ENCODE data around the gene SPATS1. TPM values are rescaled to one million over a fixed set of nuclear protein-coding genes. Genes with fewer than 3 reads are reported as not detected.
A peak's percentile ranks its signal among the peaks of the same experiment; 100 is the strongest.

SPATS1 gene
- total RNA-seq, 3 donors from 2014 or later: not detected

- Histone ChIP-seq H3K4me1 (ENCODE audit: low read depth) (no peaks in the 10 kb centered on the region), H3K9me3 (no peaks in the 10 kb centered on the region), H3K36me3 (ENCODE audit: low read depth) (no peaks in the 10 kb centered on the region), H3K4me3 (no peak overlapping the region)
- DNase-seq: no peak
- no peak for ATAC-seq
- intact Hi-C loops (cut with DNase I, micrococcal nuclease): no loop called here
- no peak for TF ChIP-seq CTCF (IDR thresholded peaks at IDR 0.05)
These were observed 32.6 kb downstream of the SPATS1 start for GRCh38 chr6:44375071-44375470.

- DNase-seq (no peak), ATAC-seq (no peak)
- intact Hi-C loops (cut with DNase I, micrococcal nuclease): no loop called here
- no peaks in the 10 kb centered on the region for H3K36me3 ChIP-seq (ENCODE audit: low read depth)
- H3K4me1 ChIP-seq (ENCODE audit: low read depth): no peaks in the 10 kb centered on the region
- no peak overlapping the region for H3K4me3 ChIP-seq
- TF ChIP-seq CTCF (IDR thresholded peaks at IDR 0.05): no peak
- H3K9me3 ChIP-seq: no peaks in the 10 kb centered on the region
These were observed 35.0 kb downstream of the SPATS1 start for GRCh38 chr6:44377484-44377883.

GRCh38 chr6:44377971-44378370 lies 35.5 kb downstream of the SPATS1 start:
- intact Hi-C loops (cut with DNase I, micrococcal nuclease): no loop called here
- no peak for DNase-seq
- Histone ChIP-seq H3K9me3 (no peaks in the 10 kb centered on the region), H3K4me3 (no peak overlapping the region), H3K4me1 (ENCODE audit: low read depth) (no peaks in the 10 kb centered on the region), H3K36me3 (ENCODE audit: low read depth) (no peaks in the 10 kb centered on the region)
- no peak for ATAC-seq
- TF ChIP-seq CTCF (IDR thresholded peaks at IDR 0.05): no peak

GRCh38 chr6:44381739-44382138 lies 39.3 kb downstream of the SPATS1 start:
- Histone ChIP-seq H3K4me3 (no peak overlapping the region), H3K4me1 (ENCODE audit: low read depth) (peaks cover 5% of the 10 kb centered on the region), H3K36me3 (ENCODE audit: low read depth) (no peaks in the 10 kb centered on the region), H3K9me3 (no peaks in the 10 kb centered on the region)
- DNase-seq: peak in 1 of 3 donors; percentile 24
- ATAC-seq: peak; percentile 34
- intact Hi-C loops (cut with DNase I, micrococcal nuclease): no loop called here
- no peak for TF ChIP-seq CTCF (IDR thresholded peaks at IDR 0.05)

- Histone ChIP-seq H3K36me3 (ENCODE audit: low read depth) (no peaks in the 10 kb centered on the region), H3K4me1 (ENCODE audit: low read depth) (peaks cover 18% of the 10 kb centered on the region), H3K9me3 (no peaks in the 10 kb centered on the region), H3K4me3 (no peak overlapping the region)
- ATAC-seq: no peak
- intact Hi-C loops (cut with DNase I, micrococcal nuclease): no loop called here
- TF ChIP-seq CTCF (IDR thresholded peaks at IDR 0.05): no peak
- DNase-seq: peak in 2 of 3 donors; percentile 37 to 41
These were observed 44.0 kb downstream of the SPATS1 start for GRCh38 chr6:44386364-44386928.

GRCh38 chr6:44386929-44387345 lies 44.5 kb downstream of the SPATS1 start:
- ATAC-seq: peak; percentile 5
- Histone ChIP-seq H3K36me3 (ENCODE audit: low read depth) (no peaks in the 10 kb centered on the region), H3K4me3 (peak overlapping the region; percentile 84), H3K9me3 (no peaks in the 10 kb centered on the region), H3K4me1 (ENCODE audit: low read depth) (peaks cover 18% of the 10 kb centered on the region)
- peak in 1 of 3 donors; percentile 32 for DNase-seq
- TF ChIP-seq CTCF (IDR thresholded peaks at IDR 0.05): no peak
- intact Hi-C loops (cut with DNase I, micrococcal nuclease): no loop called here
